Measurements from ENCODE around the gene DEPP1.

DNA sequence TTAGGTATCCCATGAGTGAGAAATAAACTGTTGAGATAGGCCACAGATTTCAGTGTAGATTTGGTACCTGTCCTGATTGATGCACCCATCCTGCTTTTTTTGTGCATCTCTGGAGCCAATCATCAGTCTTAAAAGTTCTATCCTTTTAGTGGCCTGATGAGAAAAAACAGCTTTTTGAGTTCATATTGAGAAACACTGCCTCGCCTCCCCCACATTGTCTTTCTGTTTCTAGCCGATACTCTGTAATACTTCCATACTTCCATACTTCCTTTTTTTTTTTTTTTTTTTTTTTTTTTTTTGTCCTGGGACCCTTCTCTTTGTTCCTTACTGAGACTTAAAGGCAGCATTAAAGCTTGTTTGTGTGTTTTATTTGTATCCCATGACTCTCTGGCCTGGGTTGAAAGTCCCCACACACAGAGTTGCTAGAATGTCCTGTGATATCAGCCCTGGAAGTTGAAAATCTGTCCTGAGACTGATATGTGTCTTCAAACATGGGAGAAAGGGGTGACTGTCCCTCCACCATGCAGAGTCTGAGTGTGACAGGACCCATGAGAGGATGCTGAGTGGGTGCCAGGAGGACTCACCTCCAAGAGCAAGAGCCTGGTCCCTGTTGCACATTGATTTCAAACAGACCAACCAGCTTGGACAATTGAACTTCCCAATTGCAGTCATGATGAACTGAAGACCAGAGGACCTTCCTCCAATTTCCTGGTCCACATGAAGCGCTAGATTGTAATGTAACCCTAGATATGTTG is 27.8 kb upstream of the DEPP1 start:
- TF ChIP-seq, protein P1, sequence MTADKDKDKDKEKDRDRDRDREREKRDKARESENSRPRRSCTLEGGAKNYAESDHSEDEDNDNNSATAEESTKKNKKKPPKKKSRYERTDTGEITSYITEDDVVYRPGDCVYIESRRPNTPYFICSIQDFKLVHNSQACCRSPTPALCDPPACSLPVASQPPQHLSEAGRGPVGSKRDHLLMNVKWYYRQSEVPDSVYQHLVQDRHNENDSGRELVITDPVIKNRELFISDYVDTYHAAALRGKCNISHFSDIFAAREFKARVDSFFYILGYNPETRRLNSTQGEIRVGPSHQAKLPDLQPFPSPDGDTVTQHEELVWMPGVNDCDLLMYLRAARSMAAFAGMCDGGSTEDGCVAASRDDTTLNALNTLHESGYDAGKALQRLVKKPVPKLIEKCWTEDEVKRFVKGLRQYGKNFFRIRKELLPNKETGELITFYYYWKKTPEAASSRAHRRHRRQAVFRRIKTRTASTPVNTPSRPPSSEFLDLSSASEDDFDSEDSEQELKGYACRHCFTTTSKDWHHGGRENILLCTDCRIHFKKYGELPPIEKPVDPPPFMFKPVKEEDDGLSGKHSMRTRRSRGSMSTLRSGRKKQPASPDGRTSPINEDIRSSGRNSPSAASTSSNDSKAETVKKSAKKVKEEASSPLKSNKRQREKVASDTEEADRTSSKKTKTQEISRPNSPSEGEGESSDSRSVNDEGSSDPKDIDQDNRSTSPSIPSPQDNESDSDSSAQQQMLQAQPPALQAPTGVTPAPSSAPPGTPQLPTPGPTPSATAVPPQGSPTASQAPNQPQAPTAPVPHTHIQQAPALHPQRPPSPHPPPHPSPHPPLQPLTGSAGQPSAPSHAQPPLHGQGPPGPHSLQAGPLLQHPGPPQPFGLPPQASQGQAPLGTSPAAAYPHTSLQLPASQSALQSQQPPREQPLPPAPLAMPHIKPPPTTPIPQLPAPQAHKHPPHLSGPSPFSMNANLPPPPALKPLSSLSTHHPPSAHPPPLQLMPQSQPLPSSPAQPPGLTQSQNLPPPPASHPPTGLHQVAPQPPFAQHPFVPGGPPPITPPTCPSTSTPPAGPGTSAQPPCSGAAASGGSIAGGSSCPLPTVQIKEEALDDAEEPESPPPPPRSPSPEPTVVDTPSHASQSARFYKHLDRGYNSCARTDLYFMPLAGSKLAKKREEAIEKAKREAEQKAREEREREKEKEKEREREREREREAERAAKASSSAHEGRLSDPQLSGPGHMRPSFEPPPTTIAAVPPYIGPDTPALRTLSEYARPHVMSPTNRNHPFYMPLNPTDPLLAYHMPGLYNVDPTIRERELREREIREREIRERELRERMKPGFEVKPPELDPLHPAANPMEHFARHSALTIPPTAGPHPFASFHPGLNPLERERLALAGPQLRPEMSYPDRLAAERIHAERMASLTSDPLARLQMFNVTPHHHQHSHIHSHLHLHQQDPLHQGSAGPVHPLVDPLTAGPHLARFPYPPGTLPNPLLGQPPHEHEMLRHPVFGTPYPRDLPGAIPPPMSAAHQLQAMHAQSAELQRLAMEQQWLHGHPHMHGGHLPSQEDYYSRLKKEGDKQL (CRISPR knock-in tag; IDR thresholded peaks at IDR 0.05; ENCODE audit: low read depth), result no peak
- TF ChIP-seq TCF12 (IDR thresholded peaks at IDR 0.05) (no peak), TCF12 (CRISPR knock-in tag; IDR thresholded peaks at IDR 0.05) (no peak), DNMT3B (CRISPR knock-in tag; conservative IDR thresholded peaks at IDR 0.05) (no peak), TAF1 (CRISPR knock-in tag; IDR thresholded peaks at IDR 0.05) (no peak), NFE2L2 (IDR thresholded peaks at IDR 0.05; ENCODE audit: low read length) (no peak), CEBPB (IDR thresholded peaks at IDR 0.05; ENCODE audit: borderline replicate concordance, low read depth, low read length) (no peak), TBP (CRISPR knock-in tag; IDR thresholded peaks at IDR 0.05) (no peak), POLR2AphosphoS5 (IDR thresholded peaks at IDR 0.05; ENCODE audit: low read depth, low read length) (no peak)
